B cell (primary cell): ENCODE data around the gene PLPPR1. TPM values are rescaled to one million over a fixed set of nuclear protein-coding genes. Genes with fewer than 3 reads are reported as not detected.
A peak's percentile ranks its signal among the peaks of the same experiment; 100 is the strongest.

Source experiments
- ATAC-seq: fragments of 200-7000 bp; cut with Tn5 transposase; one replicate; pipeline ENCODE4 v1.10.0; 2021; ENCODE audit warnings: low read depth, mild to moderate bottlenecking, moderate number of reproducible peaks, moderate library complexity
- CTCF ChIA-PET: fragments of 350-600 bp; sonication (Branson Sonifier 250); formaldehyde crosslinking; loops from one replicate; lab custom pipeline; 2021; ENCODE audit warnings: antibody characterized with exemption, inconsistent platforms; lab: Charles Lee
- POLR2A ChIA-PET: fragments of 350-600 bp; sonication (Branson Sonifier 250); formaldehyde crosslinking; loops from one replicate; lab custom pipeline; 2021; ENCODE audit warnings: antibody characterized with exemption; lab: Charles Lee
- DNase-seq: peaks from one replicate; pipeline ENCODE4 v3.0.0; 2013
- H2AFZ ChIP-seq: 2 replicates; pipeline ENCODE4 v1.6.1; 2012; ENCODE audit warnings: mild to moderate bottlenecking, low read depth, low read length; ENCODE audit not compliant: insufficient read depth, poor library complexity, severe bottlenecking
- H3K27ac ChIP-seq, 2 donors: 1 replicate in 1 of 2; 2 replicates in 1 of 2; pipeline ENCODE4 v1.5.1; 2012 to 2013; ENCODE audit warnings: low read length in 2 of 2, mild to moderate bottlenecking in 2 of 2, moderate library complexity in 1 of 2
- H3K27me3 ChIP-seq, 4 experiments: fragments of 200-600 bp in 1 of 4; sonication (generic) in 1 of 4; replicated peaks in 1 of 4; 1 replicate in 2 of 4; 2 replicates in 2 of 4; pipeline versions ENCODE4 v1.6.1 to v1.7.0; 2013 to 2016; ENCODE audit warnings: low read length in 3 of 4, mild to moderate bottlenecking in 2 of 4, mixed read lengths in 1 of 4, moderate library complexity in 1 of 4; ENCODE audit not compliant: insufficient read depth in 4 of 4, control insufficient read depth in 3 of 4; ENCODE audit errors: control extremely low read depth in 1 of 4
- H3K36me3 ChIP-seq, 2 experiments: replicated peaks in 1 of 2; 1 replicate in 1 of 2; 2 replicates in 1 of 2; pipeline versions ENCODE4 v1.6.1 to v1.7.1; 2013; ENCODE audit warnings: low read length in 1 of 2; ENCODE audit not compliant: insufficient read depth in 2 of 2, control insufficient read depth in 1 of 2; ENCODE audit errors: control extremely low read depth in 1 of 2, extremely low read depth in 1 of 2
- H3K4me1 ChIP-seq, 2 donors: fragments of 200-600 bp in 1 of 2; sonication (generic) in 1 of 2; 1 replicate in 1 of 2; 2 replicates in 1 of 2; pipeline versions ENCODE4 v1.5.1 to v1.6.1; 2013 to 2017; ENCODE audit warnings: low read length in 2 of 2; ENCODE audit not compliant: control insufficient read depth in 2 of 2, insufficient read depth in 2 of 2
- H3K4me2 ChIP-seq: replicated peaks from 2 replicates; pipeline ENCODE3; 2012; ENCODE audit warnings: mild to moderate bottlenecking, low read depth, low read length; ENCODE audit not compliant: poor library complexity, severe bottlenecking
- H3K4me3 ChIP-seq, 5 experiments: fragments of 200-600 bp in 1 of 5; sonication (generic) in 1 of 5; 1 replicate in 3 of 5; 2 replicates in 2 of 5; pipeline versions ENCODE4 v1.5.1 to v1.7.0; 2011 to 2016; ENCODE audit warnings: low read length in 4 of 5, mild to moderate bottlenecking in 4 of 5, low read depth in 2 of 5, control low read depth in 1 of 5, moderate library complexity in 1 of 5; ENCODE audit not compliant: insufficient read depth in 1 of 5; ENCODE audit errors: control extremely low read depth in 1 of 5, extremely low read depth in 1 of 5
- H3K79me2 ChIP-seq: fragments of 200-600 bp; sonication (generic); one replicate; pipeline ENCODE4 v1.6.0; 2016; ENCODE audit warnings: low read length; ENCODE audit not compliant: control insufficient read depth, insufficient read depth
- H3K9ac ChIP-seq: fragments of 200-600 bp; sonication (generic); 2 replicates; pipeline ENCODE4 v1.6.1; 2017; ENCODE audit warnings: mild to moderate bottlenecking, low read length, moderate library complexity
- H3K9me3 ChIP-seq, 3 donors: one replicate each; pipeline versions ENCODE4 v1.6.1 to v1.7.1; 2013; ENCODE audit warnings: low read length in 2 of 3; ENCODE audit not compliant: control insufficient read depth in 2 of 3, insufficient read depth in 1 of 3; ENCODE audit errors: control extremely low read depth in 1 of 3
- H4K20me1 ChIP-seq: 2 replicates; pipeline ENCODE4 v1.6.0; 2012; ENCODE audit warnings: mild to moderate bottlenecking, low read length; ENCODE audit not compliant: insufficient read depth, control insufficient read depth, poor library complexity, severe bottlenecking
- H3K27ac Mint-ChIP-seq: one replicate; pipeline ENCODE4 v1.8.0; 2021; ENCODE audit warnings: mixed read lengths
- H3K27me3 Mint-ChIP-seq: one replicate; pipeline ENCODE4 v1.8.0; 2021; ENCODE audit warnings: mixed read lengths
- H3K4me1 Mint-ChIP-seq: one replicate; pipeline ENCODE4 v1.8.0; 2021; ENCODE audit warnings: mixed read lengths
- H3K4me3 Mint-ChIP-seq: one replicate; pipeline ENCODE4 v1.8.0; 2021; ENCODE audit warnings: mixed read lengths
- H3K9me3 Mint-ChIP-seq: one replicate; pipeline ENCODE4 v1.8.0; 2022; ENCODE audit warnings: mixed read lengths; ENCODE audit not compliant: insufficient read depth
- CTCF ChIP-seq: fragments of 200-600 bp; IDR thresholded peaks from one replicate; pipeline ENCODE4 v1.8.0; 2022; ENCODE audit warnings: antibody characterized with exemption, mild to moderate bottlenecking
- EZH2 ChIP-seq: IDR thresholded peaks from 2 replicates; pipeline ENCODE4 v1.6.1; 2012; ENCODE audit warnings: borderline replicate concordance, low read depth, mild to moderate bottlenecking, moderate library complexity, low read length; ENCODE audit not compliant: insufficient read depth, poor library complexity, severe bottlenecking
- WGBS: methylation state at CpG from one replicate; pipeline ENCODE4 v1.1.5; 2013; ENCODE audit warnings: missing lambda C conversion rate; ENCODE audit not compliant: insufficient coverage; 5-methylcytosine and 5-hydroxymethylcytosine counted together
- intact Hi-C: fragments of 100-400 bp; cut with micrococcal nuclease; formaldehyde crosslinking; loops from one replicate; pipeline ENCODE4 v1.10.0; 2022
- polyA minus RNA-seq: library from RNA; depleted of rRNA, polyadenylated mRNA; stranded (reverse); fragments of >200 nt; gene quantifications from 2 replicates; pipeline ENCODE4 v1.2.3, GENCODE V29; 2012
- polyA plus RNA-seq: library from polyadenylated mRNA; depleted of rRNA; stranded (reverse); fragments of >200 nt; gene quantifications from 2 replicates; pipeline ENCODE4 v1.2.3, GENCODE V29; 2012
- total RNA-seq, 2 donors: library from RNA; stranded (reverse); fragments of 120-200 nt in 1 of 2; gene quantifications; 1 replicate in 1 of 2; 2 replicates in 1 of 2; pipeline versions ENCODE4 v1.2.3 to v1.2.4, GENCODE V29; 2013 to 2022

The PLPPR1 gene
- total RNA-seq: not detected in 2 replicates
- 0.12 TPM for total RNA-seq (2013)
- not detected in 2 replicates for polyA plus RNA-seq
- polyA minus RNA-seq: not detected in 2 replicates

- H3K79me2 ChIP-seq: no peaks in the 10 kb centered on the region
- H3K9ac ChIP-seq: no peak within 1 kb of the TSS
- H2AFZ ChIP-seq: peak within 1 kb of the TSS; percentile 38
- no peaks in the 10 kb centered on the region for H3K4me1 ChIP-seq
- H3K27ac ChIP-seq: no peak within 1 kb of the TSS
- no peaks in the 10 kb centered on the region for H3K36me3 ChIP-seq
- TF ChIP-seq EZH2 (no peak), CTCF (no peak)
- H3K9me3 Mint-ChIP-seq: no peaks in the 10 kb centered on the region
- no peak within 1 kb of the TSS for H3K27ac Mint-ChIP-seq
- H3K4me2 ChIP-seq: no peak within 1 kb of the TSS
- ATAC-seq (no peak), DNase-seq (no peak)
- H3K27me3 ChIP-seq: peaks cover 0 to 26% (median 8%) of the 10 kb centered on the region in 4 experiments
- intact Hi-C loops: no loop called here
- H3K9me3 ChIP-seq: peaks cover 0 to 16% (median 0%) of the 10 kb centered on the region in 3 donors
- no peaks in the 10 kb centered on the region for H3K4me1 Mint-ChIP-seq
- no peaks in the 10 kb centered on the region for H4K20me1 ChIP-seq
- WGBS: 7% methylated on average over 82 of the region's 89 CpGs
- no peak within 1 kb of the TSS for H3K4me3 Mint-ChIP-seq
- no peak within 1 kb of the TSS for H3K4me3 ChIP-seq
- H3K27me3 Mint-ChIP-seq: peaks cover 60% of the 10 kb centered on the region
- CTCF ChIA-PET: no interaction called here
- POLR2A ChIA-PET: no interaction called here
Observed at GRCh38 chr9:101028346-101029314, at the start of gene PLPPR1. TSS of gene PLPPR1 (plus strand) at chr9:101028727.

- no peak overlapping the region for H3K4me3 Mint-ChIP-seq
- peaks cover 2% of the 10 kb centered on the region for H3K9me3 Mint-ChIP-seq
- H3K27me3 Mint-ChIP-seq: no peaks in the 10 kb centered on the region
- no peaks in the 10 kb centered on the region for H3K79me2 ChIP-seq
- ATAC-seq (no peak), DNase-seq (no peak)
- H3K4me1 Mint-ChIP-seq: no peaks in the 10 kb centered on the region
- H3K36me3 ChIP-seq: no peaks in the 10 kb centered on the region
- WGBS: no CpG with 5 or more reads among the region's 1 CpG
- no peak overlapping the region for H3K4me2 ChIP-seq
- no peaks in the 10 kb centered on the region for H3K9me3 ChIP-seq
- H3K4me3 ChIP-seq: no peak overlapping the region
- H3K27me3 ChIP-seq: no peaks in the 10 kb centered on the region
- intact Hi-C loops: no loop called here
- POLR2A ChIA-PET: no interaction called here
- no peak overlapping the region for H3K27ac Mint-ChIP-seq
- TF ChIP-seq CTCF (no peak), EZH2 (no peak)
- no peak overlapping the region for H3K9ac ChIP-seq
- no peak overlapping the region for H2AFZ ChIP-seq
- no peaks in the 10 kb centered on the region for H4K20me1 ChIP-seq
- CTCF ChIA-PET: no interaction called here
- H3K4me1 ChIP-seq: no peaks in the 10 kb centered on the region
- H3K27ac ChIP-seq: no peak overlapping the region
Observed at GRCh38 chr9:100989731-100990130, 38.8 kb upstream of the PLPPR1 start.
